Left ventricle myocardium inferior (tissue), 1 donor: ENCODE measurements around the gene EGR4. TPM values are rescaled to one million over a fixed set of nuclear protein-coding genes. Genes with fewer than 3 reads are reported as not detected.

Experiments
- DNase-seq: peaks from one replicate; pipeline ENCODE4 v3.0.0-alpha.2; 2020
- H3K27ac ChIP-seq: fragments of 200-600 bp; replicated peaks from 2 replicates; pipeline ENCODE4 v1.8.0; 2021
- H3K27me3 ChIP-seq: fragments of 200-600 bp; 2 replicates; pipeline ENCODE4 v1.8.0; 2021; ENCODE audit warnings: low read depth
- H3K36me3 ChIP-seq: fragments of 200-600 bp; 2 replicates; pipeline ENCODE4 v1.8.0; 2021
- H3K4me1 ChIP-seq: fragments of 200-600 bp; 2 replicates; pipeline ENCODE4 v1.8.0; 2021
- H3K4me3 ChIP-seq: fragments of 200-600 bp; 2 replicates; pipeline ENCODE4 v1.8.0; 2021; ENCODE audit warnings: mild to moderate bottlenecking, moderate library complexity
- H3K9me3 ChIP-seq: fragments of 200-600 bp; replicated peaks from 2 replicates; pipeline ENCODE4 v1.8.0; 2021
- CTCF ChIP-seq: fragments of 200-600 bp; IDR thresholded peaks from 2 replicates; pipeline ENCODE4 v1.8.0; 2021; ENCODE audit warnings: antibody characterized with exemption, mild to moderate bottlenecking, borderline replicate concordance
- intact Hi-C: fragments of 100-400 bp; cut with micrococcal nuclease; formaldehyde crosslinking; loops from one replicate; pipeline ENCODE4 v1.11.0; 2022
- total RNA-seq: library from RNA; stranded (reverse); fragmentation: NEBNext Ultra II Directional; extraction: Animal tissue kit (Norgen Biotek cat#: 25700); gene quantifications from one replicate; pipeline ENCODE4 v1.2.1, GENCODE V29; 2021
- donor health status: DM: no; HTN: yes; CAD: no; lungs with severe emphysema.

Gene EGR4
- total RNA-seq, 1 donor from 2014 or later, result not detected

GRCh38 chr2:73250872-73251846 lies 42.2 kb downstream of the EGR4 start:
- no peak overlapping the region for H3K27ac ChIP-seq
- H3K9me3 ChIP-seq, result no peaks in the 10 kb centered on the region
- H3K27me3 ChIP-seq, result no peaks in the 10 kb centered on the region
- intact Hi-C loops, result no loop called here
- no peak for DNase-seq
- peaks cover 7% of the 10 kb centered on the region for H3K4me1 ChIP-seq
- H3K36me3 ChIP-seq, result peaks cover 90% of the 10 kb centered on the region
- no peak for TF ChIP-seq CTCF
- H3K4me3 ChIP-seq, result no peak overlapping the region

DNA sequence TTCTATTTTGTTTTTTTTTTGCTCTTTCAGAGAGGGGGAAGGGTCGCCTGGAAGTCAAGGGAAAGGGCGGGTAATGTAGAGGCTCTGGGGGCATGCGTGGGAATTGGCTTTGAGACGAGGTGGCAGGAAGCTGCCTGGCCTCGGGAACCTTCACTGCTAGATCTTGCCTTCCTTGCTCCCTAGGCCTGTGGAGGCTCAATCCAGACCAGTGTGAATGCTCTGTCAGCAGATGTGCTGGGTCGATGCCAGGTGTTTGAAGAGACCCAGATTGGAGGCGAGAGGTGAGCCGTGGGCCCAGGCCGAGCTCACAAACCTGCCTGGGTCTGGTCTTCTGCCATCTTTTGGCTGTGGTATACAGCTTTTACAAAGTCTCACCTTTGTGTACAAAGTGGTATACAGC lies 43.7 kb downstream of the EGR4 start:
- intact Hi-C loops, result no loop called here
- Histone ChIP-seq H3K9me3 (no peaks in the 10 kb centered on the region), H3K4me1 (peaks cover 7% of the 10 kb centered on the region), H3K4me3 (no peak overlapping the region), H3K27ac (no peak overlapping the region), H3K36me3 (peaks cover 100% of the 10 kb centered on the region), H3K27me3 (no peaks in the 10 kb centered on the region)
- DNase-seq, result no peak
- no peak for TF ChIP-seq CTCF

DNA sequence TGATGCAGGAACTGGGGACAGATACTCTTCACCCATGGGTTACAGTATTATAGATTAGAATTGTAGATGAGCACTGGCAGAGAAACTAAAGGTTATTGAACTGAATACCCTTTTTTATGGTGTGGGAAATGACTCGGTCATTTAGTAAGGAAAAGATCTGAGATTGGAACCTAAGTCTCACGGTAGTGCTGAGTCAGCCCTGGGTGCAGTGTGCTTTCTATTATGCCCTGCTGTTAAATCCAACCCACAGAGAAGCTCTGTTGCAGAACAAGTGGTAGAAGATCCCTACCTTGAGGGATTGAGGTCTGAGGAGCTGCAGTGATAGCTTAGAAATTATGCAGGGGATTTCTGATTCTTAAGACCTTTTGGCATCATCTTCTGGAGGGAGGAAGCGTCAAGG lies 46.5 kb downstream of the EGR4 start:
- H3K4me3 ChIP-seq, result no peak overlapping the region
- TF ChIP-seq CTCF, result no peak
- intact Hi-C loops, result no loop called here
- no peak for DNase-seq
- H3K27me3 ChIP-seq, result no peaks in the 10 kb centered on the region
- H3K9me3 ChIP-seq, result no peaks in the 10 kb centered on the region
- H3K4me1 ChIP-seq, result peaks cover 22% of the 10 kb centered on the region
- no peak overlapping the region for H3K27ac ChIP-seq
- H3K36me3 ChIP-seq, result peaks cover 99% of the 10 kb centered on the region

GRCh38 chr2:73244580-73244979 lies 48.8 kb downstream of the EGR4 start:
- Histone ChIP-seq H3K4me3 (no peak overlapping the region), H3K27me3 (no peaks in the 10 kb centered on the region), H3K27ac (no peak overlapping the region), H3K9me3 (no peaks in the 10 kb centered on the region), H3K36me3 (peaks cover 98% of the 10 kb centered on the region), H3K4me1 (peaks cover 26% of the 10 kb centered on the region)
- intact Hi-C loops, result no loop called here
- TF ChIP-seq CTCF, result no peak
- DNase-seq, result no peak

- Histone ChIP-seq H3K36me3 (peaks cover 98% of the 10 kb centered on the region), H3K27ac (no peak overlapping the region), H3K4me1 (peaks cover 26% of the 10 kb centered on the region), H3K27me3 (no peaks in the 10 kb centered on the region), H3K9me3 (no peaks in the 10 kb centered on the region), H3K4me3 (no peak overlapping the region)
- intact Hi-C loops, result no loop called here
- no peak for DNase-seq
- TF ChIP-seq CTCF, result no peak
Measured at GRCh38 chr2:73243884-73244570, 49.3 kb downstream of the EGR4 start.

Other genes starting within 250 kb of the EGR4 start
- 9.9 TPM for gene SFXN5, start 221.8 kb downstream of the EGR4 start, total RNA-seq
- 21.8 TPM for gene RAB11FIP5, start 180.6 kb downstream of the EGR4 start, total RNA-seq
- gene NOTO, start 91.0 kb downstream of the EGR4 start, total RNA-seq, result not detected
- gene SMYD5, start 79.3 kb downstream of the EGR4 start, total RNA-seq, result 18.2 TPM
- gene PRADC1, start 60.3 kb downstream of the EGR4 start, total RNA-seq, result 97.4 TPM
- gene CCT7, start 59.2 kb downstream of the EGR4 start, total RNA-seq, result 197 TPM
- 0.55 TPM for gene FBXO41, start 9.1 kb downstream of the EGR4 start, total RNA-seq
- 7.7 TPM for gene ALMS1, start 92.3 kb upstream of the EGR4 start, total RNA-seq